ENCODE results near the gene DAZAP1.
"Not testable (repeated sequence)": the region's sequence is repeated elsewhere in the genome, so short reads cannot be mapped to it uniquely, and the experiment has no call there.

GRCh38 chr19:1420085-1420484 lies 12.7 kb downstream of the DAZAP1 start:
- TF ChIP-seq, protein P1, sequence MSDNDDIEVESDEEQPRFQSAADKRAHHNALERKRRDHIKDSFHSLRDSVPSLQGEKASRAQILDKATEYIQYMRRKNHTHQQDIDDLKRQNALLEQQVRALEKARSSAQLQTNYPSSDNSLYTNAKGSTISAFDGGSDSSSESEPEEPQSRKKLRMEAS (IDR thresholded peaks at IDR 0.05; ENCODE audit: low read depth) = not testable (repeated sequence)
- not testable (repeated sequence) for TF ChIP-seq IRF3 (IDR thresholded peaks at IDR 0.05; ENCODE audit: low read depth, low read length); RCOR1 (IDR thresholded peaks at IDR 0.05; ENCODE audit: low read length); CTCF (IDR thresholded peaks at IDR 0.05); TAF1 (IDR thresholded peaks at IDR 0.05; ENCODE audit: borderline replicate concordance, low read depth, low read length)
- TF ChIP-seq, protein P2, sequence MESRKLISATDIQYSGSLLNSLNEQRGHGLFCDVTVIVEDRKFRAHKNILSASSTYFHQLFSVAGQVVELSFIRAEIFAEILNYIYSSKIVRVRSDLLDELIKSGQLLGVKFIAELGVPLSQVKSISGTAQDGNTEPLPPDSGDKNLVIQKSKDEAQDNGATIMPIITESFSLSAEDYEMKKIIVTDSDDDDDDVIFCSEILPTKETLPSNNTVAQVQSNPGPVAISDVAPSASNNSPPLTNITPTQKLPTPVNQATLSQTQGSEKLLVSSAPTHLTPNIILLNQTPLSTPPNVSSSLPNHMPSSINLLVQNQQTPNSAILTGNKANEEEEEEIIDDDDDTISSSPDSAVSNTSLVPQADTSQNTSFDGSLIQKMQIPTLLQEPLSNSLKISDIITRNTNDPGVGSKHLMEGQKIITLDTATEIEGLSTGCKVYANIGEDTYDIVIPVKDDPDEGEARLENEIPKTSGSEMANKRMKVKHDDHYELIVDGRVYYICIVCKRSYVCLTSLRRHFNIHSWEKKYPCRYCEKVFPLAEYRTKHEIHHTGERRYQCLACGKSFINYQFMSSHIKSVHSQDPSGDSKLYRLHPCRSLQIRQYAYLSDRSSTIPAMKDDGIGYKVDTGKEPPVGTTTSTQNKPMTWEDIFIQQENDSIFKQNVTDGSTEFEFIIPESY (IDR thresholded peaks at IDR 0.05; ENCODE audit: borderline replicate concordance, low read depth) = not testable (repeated sequence)

Data from SK-N-SH (cell line).